GM23338 (cell line): ENCODE data around the gene RGS19. TPM values are rescaled to one million over a fixed set of nuclear protein-coding genes. Genes with fewer than 3 reads are reported as not detected.
A peak's percentile ranks its signal among the peaks of the same experiment; 100 is the strongest.

Source experiments
- ATAC-seq: fragments of 200-7000 bp; cut with Tn5 transposase; 3 replicates; pipeline ENCODE4 v1.9.1; 2020
- DNase-seq: peaks from one replicate; pipeline ENCODE4 v3.0.0-alpha.2; 2015; ENCODE audit warnings: low spot score
- H2AFZ ChIP-seq: fragments of 200-600 bp; sonication (generic); 2 replicates; pipeline ENCODE4 v1.8.0; 2016; ENCODE audit warnings: antibody characterized with exemption, mild to moderate bottlenecking, moderate library complexity
- H3F3A ChIP-seq: fragments of 200-600 bp; sonication (generic); replicated peaks from 2 replicates; pipeline ENCODE4 v1.8.0; 2017; ENCODE audit warnings: antibody characterized with exemption, mixed run types, low read depth
- H3K27ac ChIP-seq: fragments of 200-600 bp; sonication (generic); 2 replicates; pipeline ENCODE4 v1.6.1; 2016; ENCODE audit warnings: low read depth
- H3K27me3 ChIP-seq: fragments of 200-600 bp; sonication (generic); 2 replicates; pipeline ENCODE4 v1.8.0; 2016; ENCODE audit warnings: mild to moderate bottlenecking, mixed run types, moderate library complexity; ENCODE audit not compliant: insufficient read depth
- H3K36me3 ChIP-seq: fragments of 200-600 bp; sonication (generic); 2 replicates; pipeline ENCODE4 v1.8.0; 2016; ENCODE audit warnings: mild to moderate bottlenecking; ENCODE audit not compliant: insufficient read depth
- H3K4me1 ChIP-seq: fragments of 200-600 bp; sonication (generic); 2 replicates; pipeline ENCODE4 v1.8.0; 2016; ENCODE audit warnings: mild to moderate bottlenecking, moderate library complexity; ENCODE audit not compliant: insufficient read depth
- H3K4me2 ChIP-seq: fragments of 200-600 bp; sonication (generic); 2 replicates; pipeline ENCODE4 v1.7.1; 2017; ENCODE audit warnings: mixed run types
- H3K4me3 ChIP-seq: fragments of 200-600 bp; sonication (generic); 2 replicates; pipeline ENCODE4 v1.6.1; 2016; ENCODE audit warnings: mixed run types
- H3K79me2 ChIP-seq: fragments of 200-600 bp; sonication (generic); replicated peaks from 2 replicates; pipeline ENCODE4 v1.8.0; 2017; ENCODE audit warnings: mild to moderate bottlenecking; ENCODE audit not compliant: insufficient read depth
- H3K9me2 ChIP-seq: fragments of 200-600 bp; sonication (generic); 2 replicates; pipeline ENCODE4 v1.8.0; 2017; ENCODE audit not compliant: insufficient read depth
- H4K20me1 ChIP-seq: fragments of 200-600 bp; sonication (generic); replicated peaks from 2 replicates; pipeline ENCODE4 v1.8.0; 2017; ENCODE audit warnings: mild to moderate bottlenecking; ENCODE audit not compliant: insufficient read depth
- H3K27ac Mint-ChIP-seq: 2 replicates; pipeline ENCODE4 v1.8.0; 2020; ENCODE audit warnings: inconsistent platforms, mild to moderate bottlenecking, moderate library complexity, mixed read lengths
- H3K27me3 Mint-ChIP-seq: 3 replicates; pipeline ENCODE4 v1.8.0; 2022; ENCODE audit warnings: low read depth, mild to moderate bottlenecking, moderate library complexity, mixed read lengths, inconsistent platforms; ENCODE audit not compliant: insufficient read depth, poor library complexity
- H3K36me3 Mint-ChIP-seq: 3 replicates; pipeline ENCODE4 v1.8.0; 2021; ENCODE audit warnings: low read depth, mild to moderate bottlenecking, inconsistent platforms, moderate library complexity, mixed read lengths
- H3K4me1 Mint-ChIP-seq: 3 replicates; pipeline ENCODE4 v1.8.0; 2020; ENCODE audit warnings: mild to moderate bottlenecking, inconsistent platforms, mixed read lengths
- H3K4me3 Mint-ChIP-seq: 3 replicates; pipeline ENCODE4 v1.8.0; 2021; ENCODE audit warnings: moderate library complexity, mild to moderate bottlenecking, inconsistent platforms, mixed read lengths
- H3K9me3 Mint-ChIP-seq: 3 replicates; pipeline ENCODE4 v1.8.0; 2020; ENCODE audit warnings: moderate library complexity, mild to moderate bottlenecking, inconsistent platforms, mixed read lengths
- CREB1 ChIP-seq: fragments of 250-450 bp; sonication (Bioruptor Pico); IDR thresholded peaks from 2 replicates; pipeline ENCODE4 v1.5.0; 2020; ENCODE audit warnings: low read depth, mild to moderate bottlenecking, moderate library complexity
- CTCF ChIP-seq, 2 experiments: fragments of 200-600 bp in 1 of 2; sonication (generic) in 1 of 2; conservative IDR thresholded peaks; 2 replicates each; pipeline versions ENCODE4 v1.5.1 to v1.6.1; 2016 to 2017; ENCODE audit warnings: antibody characterized with exemption in 2 of 2, low read depth in 2 of 2, mild to moderate bottlenecking in 2 of 2, moderate library complexity in 1 of 2
- EZH2 ChIP-seq: fragments of 200-600 bp; sonication (generic); IDR thresholded peaks from one replicate; pipeline ENCODE4 v1.8.0; 2017; ENCODE audit warnings: antibody characterized with exemption, mild to moderate bottlenecking, low read depth; ENCODE audit not compliant: unreplicated experiment
- JUNB ChIP-seq: IDR thresholded peaks from one replicate; pipeline ENCODE4 v1.6.1; 2016; ENCODE audit warnings: antibody characterized with exemption; ENCODE audit not compliant: unreplicated experiment
- NANOG ChIP-seq: IDR thresholded peaks from 2 replicates; pipeline ENCODE4 v1.6.1; 2016; ENCODE audit warnings: antibody characterized with exemption, borderline replicate concordance
- STAT1 ChIP-seq: IDR thresholded peaks from one replicate; pipeline ENCODE4 v1.6.1; 2016; ENCODE audit warnings: antibody characterized with exemption; ENCODE audit not compliant: unreplicated experiment
- ZNF114 ChIP-seq: fragments of 250-450 bp; sonication (Bioruptor Pico); IDR thresholded peaks from 2 replicates; pipeline ENCODE4 v1.5.0; 2020; ENCODE audit warnings: mild to moderate bottlenecking, moderate library complexity
- ZNF331 ChIP-seq: fragments of 250-450 bp; sonication (Bioruptor Pico); IDR thresholded peaks from 2 replicates; pipeline ENCODE4 v1.5.0; 2020; ENCODE audit warnings: low read depth, mild to moderate bottlenecking, moderate library complexity
- ZNF462 ChIP-seq: fragments of 250-450 bp; sonication (Bioruptor Pico); IDR thresholded peaks from 2 replicates; pipeline ENCODE4 v1.5.0; 2020; ENCODE audit warnings: mild to moderate bottlenecking, moderate library complexity
- polyA plus RNA-seq: library from polyadenylated mRNA; unstranded; fragments of >200 nt; fragmentation: Nextera tagmentation; extraction: Ambion mirVana; gene quantifications from 2 replicates; pipeline ENCODE4 v1.2.1, GENCODE V29; 2016
- total RNA-seq: library from RNA; depleted of rRNA; stranded (reverse); fragments of >200 nt; shearing (Covaris generic); gene quantifications from 2 replicates; pipeline ENCODE4 v1.2.3, GENCODE V29; 2014
- TF ChIP-seq, protein P1 (sequence below): IDR thresholded peaks from 2 replicates; pipeline ENCODE4 v1.6.1; 2016; ENCODE audit warnings: antibody characterized with exemption

RGS19 gene
- total and polyA plus RNA-seq, 2 experiments from 2014 or later = 13.1 to 19.7 TPM

GRCh38 chr20:64069614-64070243, 9.6 kb downstream of the RGS19 start:
- TF ChIP-seq CTCF (conservative IDR thresholded peaks at IDR 0.05; ENCODE audit: low read depth in 2 of 2) = peak; percentile 74 to 84
- no peak for TF ChIP-seq EZH2
- TF ChIP-seq STAT1 = no peak
- TF ChIP-seq NANOG = no peak
- no peak overlapping the region for H2AFZ ChIP-seq
- H3K27me3 Mint-ChIP-seq = peaks cover 10% of the 10 kb centered on the region
- no peak overlapping the region for H3K27ac ChIP-seq
- H3K4me3 Mint-ChIP-seq = no peak overlapping the region
- H3K27me3 ChIP-seq = no peaks in the 10 kb centered on the region
- H3K4me3 ChIP-seq = no peak overlapping the region
- H3K36me3 Mint-ChIP-seq = peaks cover 2% of the 10 kb centered on the region; the same call in 1 of the 3 replicates
- H3K4me1 ChIP-seq = 0 out of 2 replicates have a peak, but pooled peaks cover 5% of the 10 kb centered on the region
- H3K9me3 Mint-ChIP-seq = no peaks in the 10 kb centered on the region
- no peaks in the 10 kb centered on the region for H4K20me1 ChIP-seq
- peaks cover 19% of the 10 kb centered on the region for H3K4me1 Mint-ChIP-seq
- no peaks in the 10 kb centered on the region for H3F3A ChIP-seq
- H3K79me2 ChIP-seq = no peaks in the 10 kb centered on the region
- ATAC-seq (peak; percentile 75), DNase-seq (peak; percentile 86)
- no peaks in the 10 kb centered on the region for H3K9me2 ChIP-seq
- no peak overlapping the region for H3K27ac Mint-ChIP-seq
- H3K4me2 ChIP-seq = no peak overlapping the region
- H3K36me3 ChIP-seq = no peaks in the 10 kb centered on the region

DNA sequence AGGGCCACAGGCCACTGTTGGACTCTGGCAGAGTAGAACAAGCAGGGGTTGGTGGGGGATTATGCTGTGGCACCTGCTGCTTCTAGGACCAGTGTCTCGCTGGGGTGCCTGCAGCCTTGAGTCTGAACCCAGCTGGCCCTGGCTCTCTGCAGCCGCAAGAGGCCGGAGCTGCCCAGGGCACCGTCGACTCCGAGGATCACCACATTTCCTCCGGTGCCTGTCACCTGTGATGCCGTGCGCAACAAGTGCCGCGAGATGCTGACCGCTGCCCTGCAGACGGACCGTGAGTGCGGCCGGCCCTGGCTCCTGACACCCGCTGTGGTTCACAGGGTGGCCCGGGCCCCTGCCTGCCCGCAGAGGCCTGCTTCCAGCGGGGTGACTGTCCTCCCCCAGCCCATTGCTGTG, 10.1 kb downstream of the RGS19 start:
- Histone ChIP-seq H3K36me3 (no peaks in the 10 kb centered on the region), H4K20me1 (no peaks in the 10 kb centered on the region), H2AFZ (no peak overlapping the region), H3K27me3 (no peaks in the 10 kb centered on the region), H3K9me2 (no peaks in the 10 kb centered on the region), H3K4me3 (no peak overlapping the region), H3K4me2 (no peak overlapping the region), H3K4me1 (peaks cover 6% of the 10 kb centered on the region; the same call in 1 of the 2 replicates), H3K27ac (no peak overlapping the region), H3K79me2 (no peaks in the 10 kb centered on the region), H3F3A (no peaks in the 10 kb centered on the region)
- ATAC-seq = peak; percentile 3; the same call in 1 of the 3 replicates
- H3K4me3 Mint-ChIP-seq = no peak overlapping the region
- H3K9me3 Mint-ChIP-seq = no peaks in the 10 kb centered on the region
- peaks cover 21% of the 10 kb centered on the region for H3K4me1 Mint-ChIP-seq
- H3K27me3 Mint-ChIP-seq = peaks cover 11% of the 10 kb centered on the region
- no peak for DNase-seq
- TF ChIP-seq ZNF462 (CRISPR knock-in tag) (no peak), ZNF331 (CRISPR knock-in tag) (no peak), STAT1 (no peak), JUNB (no peak), ZNF114 (CRISPR knock-in tag) (no peak), CREB1 (CRISPR knock-in tag) (no peak)
- TF ChIP-seq, protein P1, sequence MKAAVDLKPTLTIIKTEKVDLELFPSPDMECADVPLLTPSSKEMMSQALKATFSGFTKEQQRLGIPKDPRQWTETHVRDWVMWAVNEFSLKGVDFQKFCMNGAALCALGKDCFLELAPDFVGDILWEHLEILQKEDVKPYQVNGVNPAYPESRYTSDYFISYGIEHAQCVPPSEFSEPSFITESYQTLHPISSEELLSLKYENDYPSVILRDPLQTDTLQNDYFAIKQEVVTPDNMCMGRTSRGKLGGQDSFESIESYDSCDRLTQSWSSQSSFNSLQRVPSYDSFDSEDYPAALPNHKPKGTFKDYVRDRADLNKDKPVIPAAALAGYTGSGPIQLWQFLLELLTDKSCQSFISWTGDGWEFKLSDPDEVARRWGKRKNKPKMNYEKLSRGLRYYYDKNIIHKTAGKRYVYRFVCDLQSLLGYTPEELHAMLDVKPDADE = no peak
- H3K36me3 Mint-ChIP-seq = peaks cover 2% of the 10 kb centered on the region; the same call in 1 of the 3 replicates
- no peak overlapping the region for H3K27ac Mint-ChIP-seq
